ENCODE measurements around the gene AKT3. TPM values are rescaled to one million over a fixed set of nuclear protein-coding genes. Genes with fewer than 3 reads are reported as not detected.

The AKT3 gene
- total and polyA plus RNA-seq, 3 experiments from 2014 or later: 4.3 to 49.6 (median 47.3) TPM

- Mint-ChIP-seq H3K4me3 (no peak overlapping the region), H3K4me1 (no peaks in the 10 kb centered on the region), H3K9me3 (no peaks in the 10 kb centered on the region), H3K27ac (no peak overlapping the region), H3K36me3 (peaks cover 4 to 8% (median 4%) of the 10 kb centered on the region in 3 donors), H3K27me3 (no peaks in the 10 kb centered on the region)
- Histone ChIP-seq H3K27ac (ENCODE audit: low read depth, low read length) (no peak overlapping the region), H3K9me3 (ENCODE audit: low read length) (no peaks in the 10 kb centered on the region), H3K4me3 (ENCODE audit: low read length) (no peak overlapping the region), H3K36me3 (ENCODE audit: insufficient read depth, low read length) (no peaks in the 10 kb centered on the region), H3K4me1 (ENCODE audit: insufficient read depth, low read length) (no peaks in the 10 kb centered on the region), H3K27me3 (ENCODE audit: insufficient read depth, low read length, poor library complexity, severe bottlenecking) (no peaks in the 10 kb centered on the region)
- ChIA-PET POLR2A (no interaction called here), CTCF (no interaction called here)
- DNase-seq: no peak
Observed at GRCh38 chr1:243438815-243439214, 411.2 kb downstream of the AKT3 start.

Other genes starting within 250 kb of the AKT3 start
- 1 to 10 TPM; 9.1 to 9.9 TPM for gene ZBTB18, start 201.0 kb upstream of the AKT3 start, total RNA-seq
- 1.5 TPM for gene ZBTB18, start 201.0 kb upstream of the AKT3 start, polyA plus RNA-seq

All from CD8-positive, alpha-beta memory T cell (primary cell).